Nephron (organoid): ENCODE data around the gene RHBDF2.

Experiments
- H3K27ac Mint-ChIP-seq, 3 experiments: 2 replicates each; pipeline ENCODE4 v1.8.0; 2020; ENCODE audit warnings: mixed read lengths in 3 of 3, mild to moderate bottlenecking in 2 of 3, moderate library complexity in 1 of 3
- H3K27me3 Mint-ChIP-seq: 2 replicates; pipeline ENCODE4 v1.8.0; 2021; ENCODE audit warnings: low read depth, mild to moderate bottlenecking, moderate library complexity, mixed read lengths
- H3K36me3 Mint-ChIP-seq: 2 replicates; pipeline ENCODE4 v1.8.0; 2020; ENCODE audit warnings: low read depth, mixed read lengths
- H3K4me1 Mint-ChIP-seq: 2 replicates; pipeline ENCODE4 v1.8.0; 2020; ENCODE audit warnings: mixed read lengths
- H3K4me3 Mint-ChIP-seq, 3 experiments: 2 replicates each; pipeline ENCODE4 v1.8.0; 2020; ENCODE audit warnings: mild to moderate bottlenecking in 3 of 3, mixed read lengths in 3 of 3, moderate library complexity in 2 of 3
- H3K9me3 Mint-ChIP-seq: 2 replicates; pipeline ENCODE4 v1.8.0; 2020; ENCODE audit warnings: mixed read lengths
- CTCF ChIP-seq, 3 experiments: fragments of 200-600 bp; sonication (generic); IDR thresholded peaks; one replicate each; pipeline ENCODE4 v1.5.0; 2021; ENCODE audit warnings: antibody characterized with exemption in 3 of 3; ENCODE audit not compliant: unreplicated experiment in 3 of 3

RHBDF2 gene

GRCh38 chr17:76432712-76433336 is 68.4 kb downstream of the RHBDF2 start:
- peak; percentile 26 to 36 (median 34) for TF ChIP-seq CTCF (IDR thresholded peaks at IDR 0.05; ENCODE audit: unreplicated experiment in 3 of 3)
- no peaks in the 10 kb centered on the region for H3K27me3 Mint-ChIP-seq
- no peaks in the 10 kb centered on the region for H3K9me3 Mint-ChIP-seq
- H3K4me3 Mint-ChIP-seq, result no peak overlapping the region
- H3K4me1 Mint-ChIP-seq, result peaks cover 19% of the 10 kb centered on the region
- peaks cover 11% of the 10 kb centered on the region for H3K36me3 Mint-ChIP-seq
- H3K27ac Mint-ChIP-seq, result no peak overlapping the region

DNA sequence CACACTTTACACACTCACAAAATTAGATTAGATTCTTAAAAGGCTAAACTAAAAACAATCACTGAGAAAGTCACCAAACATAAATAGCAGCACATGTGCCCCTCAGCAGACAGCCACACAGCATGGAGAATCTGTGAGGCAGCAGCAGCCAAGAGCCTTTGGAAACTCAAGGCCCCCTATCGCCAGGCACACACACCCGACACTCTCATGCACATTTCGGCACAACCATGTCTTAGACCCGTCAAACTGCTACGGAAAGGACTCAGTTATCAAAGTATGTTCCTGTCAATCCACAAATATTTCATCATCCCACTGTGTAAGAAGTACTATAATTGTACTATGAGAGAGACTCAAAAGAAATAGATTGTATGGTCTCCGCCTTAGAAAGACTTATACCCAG is 69.2 kb downstream of the RHBDF2 start:
- Mint-ChIP-seq H3K27me3 (no peaks in the 10 kb centered on the region), H3K9me3 (no peaks in the 10 kb centered on the region), H3K4me3 (no peak overlapping the region), H3K36me3 (peaks cover 11% of the 10 kb centered on the region), H3K27ac (no peak overlapping the region), H3K4me1 (peaks cover 20% of the 10 kb centered on the region)
- TF ChIP-seq CTCF (IDR thresholded peaks at IDR 0.05; ENCODE audit: unreplicated experiment in 3 of 3), result no peak

DNA sequence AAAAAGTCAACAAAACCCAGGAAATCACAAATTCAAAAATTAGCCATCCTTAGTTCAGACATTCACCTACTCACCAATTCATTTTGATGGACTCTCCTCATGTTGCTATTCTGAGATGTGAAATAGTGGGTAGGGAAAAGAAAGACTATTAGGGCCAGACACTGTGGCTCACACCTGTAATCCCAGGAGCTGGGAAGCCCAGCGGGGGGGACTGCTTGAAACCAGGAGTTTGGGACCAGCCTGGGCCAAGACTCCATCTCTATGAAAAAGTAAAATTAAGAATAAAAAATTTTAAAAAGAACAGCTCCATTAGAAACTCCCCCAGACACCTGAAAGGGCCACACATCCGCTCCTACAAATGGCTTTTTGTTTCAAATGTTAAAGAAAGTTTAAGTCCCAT is 69.7 kb downstream of the RHBDF2 start:
- H3K27me3 Mint-ChIP-seq, result no peaks in the 10 kb centered on the region

GRCh38 chr17:76428511-76428910 is 72.7 kb downstream of the RHBDF2 start:
- Mint-ChIP-seq H3K9me3 (no peaks in the 10 kb centered on the region), H3K4me1 (peaks cover 20% of the 10 kb centered on the region), H3K27me3 (no peaks in the 10 kb centered on the region), H3K36me3 (no peaks in the 10 kb centered on the region), H3K27ac (no peak overlapping the region), H3K4me3 (no peak overlapping the region)
- TF ChIP-seq CTCF (IDR thresholded peaks at IDR 0.05; ENCODE audit: unreplicated experiment in 3 of 3), result no peak

More for the DNA sequence above, 69.7 kb downstream of the RHBDF2 start:
- no peak for TF ChIP-seq CTCF (IDR thresholded peaks at IDR 0.05; ENCODE audit: unreplicated experiment in 3 of 3)
- H3K36me3 Mint-ChIP-seq, result peaks cover 11% of the 10 kb centered on the region
- peaks cover 20% of the 10 kb centered on the region for H3K4me1 Mint-ChIP-seq
- no peak overlapping the region for H3K4me3 Mint-ChIP-seq
- no peak overlapping the region for H3K27ac Mint-ChIP-seq
- H3K9me3 Mint-ChIP-seq, result no peaks in the 10 kb centered on the region

DNA sequence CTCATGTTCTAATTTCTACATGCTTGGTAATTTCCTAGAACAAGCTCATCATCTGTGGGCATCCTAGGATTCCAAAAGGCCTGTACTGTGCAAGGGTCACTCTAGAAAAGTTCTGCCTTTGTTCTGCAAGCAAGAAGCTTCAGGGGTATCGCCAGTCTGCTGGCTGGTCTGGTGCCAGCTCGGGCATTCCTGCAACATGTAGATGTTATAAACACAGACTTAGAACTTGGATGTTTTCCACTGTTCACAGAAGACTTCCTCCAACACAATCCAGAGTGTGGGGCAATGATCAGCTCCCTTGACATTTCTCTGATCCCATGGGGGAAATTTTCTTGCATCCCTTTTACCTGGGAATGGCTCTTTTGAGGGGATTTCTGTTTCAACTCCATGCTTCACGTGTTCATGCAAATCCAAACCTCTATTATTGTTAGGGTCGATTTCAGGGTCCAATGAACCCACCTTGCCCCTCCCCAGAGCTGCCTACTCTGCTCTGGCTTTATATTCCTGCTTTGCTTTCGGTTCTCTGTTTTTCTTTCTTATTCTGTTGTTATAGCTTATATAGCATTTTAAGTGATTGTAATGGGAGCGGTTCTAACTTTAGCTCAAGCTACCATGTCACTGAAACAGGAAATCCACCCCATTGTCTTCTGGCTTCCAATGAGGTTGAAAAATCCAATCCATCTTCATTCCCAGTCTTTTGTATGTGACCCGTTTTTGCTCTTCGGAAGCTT is 73.6 kb downstream of the RHBDF2 start:
- H3K27ac Mint-ChIP-seq, result peak overlapping the region in 2 of 3 experiments; percentile 31 to 66
- TF ChIP-seq CTCF (IDR thresholded peaks at IDR 0.05; ENCODE audit: unreplicated experiment in 3 of 3), result no peak
- peaks cover 20% of the 10 kb centered on the region for H3K4me1 Mint-ChIP-seq
- H3K9me3 Mint-ChIP-seq, result no peaks in the 10 kb centered on the region
- no peak overlapping the region for H3K4me3 Mint-ChIP-seq
- no peaks in the 10 kb centered on the region for H3K27me3 Mint-ChIP-seq
- peaks cover 4% of the 10 kb centered on the region for H3K36me3 Mint-ChIP-seq

- no peak overlapping the region for H3K4me3 Mint-ChIP-seq
- TF ChIP-seq CTCF (IDR thresholded peaks at IDR 0.05; ENCODE audit: unreplicated experiment in 3 of 3), result no peak
- peaks cover 5% of the 10 kb centered on the region for H3K36me3 Mint-ChIP-seq
- H3K4me1 Mint-ChIP-seq, result peaks cover 12% of the 10 kb centered on the region
- no peaks in the 10 kb centered on the region for H3K9me3 Mint-ChIP-seq
- no peak overlapping the region for H3K27ac Mint-ChIP-seq
- H3K27me3 Mint-ChIP-seq, result no peaks in the 10 kb centered on the region
Measured at GRCh38 chr17:76426853-76427252, 74.4 kb downstream of the RHBDF2 start.
